GM10266 (cell line): Measurements from ENCODE around the gene CLMP.
A peak's percentile ranks its signal among the peaks of the same experiment; 100 is the strongest.

Source experiments
- DNase-seq: peaks from one replicate; pipeline ENCODE4 v3.0.0; 2012; ENCODE audit errors: extremely low spot score
- TF ChIP-seq, protein P1 (sequence below): IDR thresholded peaks from 2 replicates; pipeline ENCODE4 v1.5.1; 2012; ENCODE audit warnings: mild to moderate bottlenecking, low read depth; ENCODE audit not compliant: control insufficient read depth, insufficient read depth; ENCODE audit errors: missing control alignments

The CLMP gene

DNA sequence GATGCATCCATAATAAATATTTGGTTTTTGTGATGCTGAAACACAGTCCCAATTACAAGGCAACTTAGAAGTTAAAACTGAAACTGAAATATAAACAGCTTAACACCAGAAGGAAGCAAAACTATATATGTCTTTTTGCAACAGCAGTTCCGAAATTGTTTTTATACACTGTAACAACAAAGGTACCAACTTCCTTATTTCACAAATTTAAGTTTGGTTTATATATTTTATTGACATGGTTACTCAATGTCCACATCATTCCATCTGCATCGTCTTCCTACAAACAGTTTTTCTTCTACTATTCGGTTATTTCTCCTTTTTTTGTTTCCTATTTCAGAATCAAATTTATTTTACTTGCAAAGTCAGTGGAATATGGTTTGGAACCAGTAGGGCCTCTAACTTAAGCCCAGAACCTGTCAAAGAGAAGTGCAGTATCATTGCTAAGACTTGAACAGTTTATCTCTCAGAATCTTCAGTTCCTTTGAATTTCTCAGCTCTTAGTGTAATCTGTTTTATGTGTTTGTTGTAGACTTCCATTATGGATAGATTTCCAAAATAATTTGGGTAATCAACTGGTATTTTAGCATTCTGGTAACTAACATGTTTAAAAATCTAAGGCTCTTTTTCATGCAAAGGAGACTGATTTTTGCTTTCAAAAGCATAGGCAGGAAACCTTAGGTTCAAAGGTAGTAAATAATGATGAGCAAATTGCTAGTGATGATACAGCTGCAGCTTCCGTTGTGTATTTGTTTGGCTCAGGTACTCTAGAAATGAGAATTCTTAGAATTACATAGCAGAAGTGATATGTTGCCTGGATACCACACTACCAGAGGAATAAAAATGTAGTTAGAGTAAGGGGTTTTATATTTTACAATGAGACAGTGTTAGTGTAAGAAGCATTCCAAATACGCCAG lies 124.9 kb downstream of the CLMP start:
- TF ChIP-seq, protein P1, sequence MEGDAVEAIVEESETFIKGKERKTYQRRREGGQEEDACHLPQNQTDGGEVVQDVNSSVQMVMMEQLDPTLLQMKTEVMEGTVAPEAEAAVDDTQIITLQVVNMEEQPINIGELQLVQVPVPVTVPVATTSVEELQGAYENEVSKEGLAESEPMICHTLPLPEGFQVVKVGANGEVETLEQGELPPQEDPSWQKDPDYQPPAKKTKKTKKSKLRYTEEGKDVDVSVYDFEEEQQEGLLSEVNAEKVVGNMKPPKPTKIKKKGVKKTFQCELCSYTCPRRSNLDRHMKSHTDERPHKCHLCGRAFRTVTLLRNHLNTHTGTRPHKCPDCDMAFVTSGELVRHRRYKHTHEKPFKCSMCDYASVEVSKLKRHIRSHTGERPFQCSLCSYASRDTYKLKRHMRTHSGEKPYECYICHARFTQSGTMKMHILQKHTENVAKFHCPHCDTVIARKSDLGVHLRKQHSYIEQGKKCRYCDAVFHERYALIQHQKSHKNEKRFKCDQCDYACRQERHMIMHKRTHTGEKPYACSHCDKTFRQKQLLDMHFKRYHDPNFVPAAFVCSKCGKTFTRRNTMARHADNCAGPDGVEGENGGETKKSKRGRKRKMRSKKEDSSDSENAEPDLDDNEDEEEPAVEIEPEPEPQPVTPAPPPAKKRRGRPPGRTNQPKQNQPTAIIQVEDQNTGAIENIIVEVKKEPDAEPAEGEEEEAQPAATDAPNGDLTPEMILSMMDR = no peak
- peak; percentile 27 for DNase-seq

DNA sequence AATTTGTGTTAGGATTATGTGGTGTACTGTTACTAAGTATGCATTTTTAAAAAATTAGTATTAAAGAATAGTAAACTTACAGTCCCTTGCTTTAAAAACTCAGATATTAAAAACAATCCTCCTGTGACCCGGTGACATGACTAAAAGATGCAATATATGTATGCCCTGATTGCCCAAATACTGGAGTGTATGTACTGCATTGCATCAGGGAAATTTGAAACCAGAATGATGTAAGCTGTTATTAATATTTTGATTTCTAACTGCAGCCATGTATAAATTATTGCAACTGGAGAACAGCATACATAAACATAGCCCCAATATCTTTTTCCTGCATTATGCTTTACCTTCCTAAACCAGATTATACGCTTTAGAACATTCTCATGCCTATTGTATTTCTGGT lies 129.4 kb downstream of the CLMP start:
- no peak for DNase-seq
- TF ChIP-seq, protein P1 = no peak

DNA sequence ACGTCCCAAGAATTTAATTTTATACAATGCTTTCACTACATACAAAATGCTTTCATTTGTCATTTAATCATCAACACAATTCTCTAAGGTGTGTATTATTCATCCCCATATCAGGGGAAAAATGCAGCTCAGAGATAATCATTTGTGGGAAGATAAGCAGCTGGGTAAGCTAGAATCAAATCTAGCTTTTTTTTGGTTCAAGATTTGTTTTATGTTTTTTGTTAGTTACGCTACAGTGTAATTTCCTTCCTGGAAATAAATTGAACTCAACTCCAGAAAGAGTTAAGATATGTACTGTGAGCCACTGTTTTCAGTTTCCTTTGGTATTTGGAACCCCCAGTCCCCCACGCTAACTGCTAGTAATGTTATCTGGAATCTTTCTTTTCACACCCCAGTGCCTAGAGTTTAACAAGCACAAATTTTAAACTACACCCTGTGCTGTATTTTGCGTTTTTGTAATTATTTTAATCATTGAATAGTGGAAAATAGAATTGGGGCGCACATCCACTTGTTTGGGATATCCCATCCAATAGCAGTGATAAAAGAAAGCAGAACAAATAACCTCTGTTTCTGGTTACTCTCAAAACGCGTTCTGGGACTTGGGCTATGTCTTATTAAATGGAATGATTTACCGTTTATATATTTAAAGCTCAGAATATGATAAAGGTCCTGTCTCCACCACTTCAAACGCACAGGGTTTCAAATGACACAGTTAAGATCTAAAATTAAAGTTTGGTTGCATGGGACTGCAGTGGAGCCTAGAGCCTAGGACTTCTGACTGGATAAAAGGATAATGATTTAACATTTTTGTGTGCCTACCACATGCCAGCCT lies 131.0 kb downstream of the CLMP start:
- DNase-seq = no peak
- TF ChIP-seq, protein P1 = no peak

DNA sequence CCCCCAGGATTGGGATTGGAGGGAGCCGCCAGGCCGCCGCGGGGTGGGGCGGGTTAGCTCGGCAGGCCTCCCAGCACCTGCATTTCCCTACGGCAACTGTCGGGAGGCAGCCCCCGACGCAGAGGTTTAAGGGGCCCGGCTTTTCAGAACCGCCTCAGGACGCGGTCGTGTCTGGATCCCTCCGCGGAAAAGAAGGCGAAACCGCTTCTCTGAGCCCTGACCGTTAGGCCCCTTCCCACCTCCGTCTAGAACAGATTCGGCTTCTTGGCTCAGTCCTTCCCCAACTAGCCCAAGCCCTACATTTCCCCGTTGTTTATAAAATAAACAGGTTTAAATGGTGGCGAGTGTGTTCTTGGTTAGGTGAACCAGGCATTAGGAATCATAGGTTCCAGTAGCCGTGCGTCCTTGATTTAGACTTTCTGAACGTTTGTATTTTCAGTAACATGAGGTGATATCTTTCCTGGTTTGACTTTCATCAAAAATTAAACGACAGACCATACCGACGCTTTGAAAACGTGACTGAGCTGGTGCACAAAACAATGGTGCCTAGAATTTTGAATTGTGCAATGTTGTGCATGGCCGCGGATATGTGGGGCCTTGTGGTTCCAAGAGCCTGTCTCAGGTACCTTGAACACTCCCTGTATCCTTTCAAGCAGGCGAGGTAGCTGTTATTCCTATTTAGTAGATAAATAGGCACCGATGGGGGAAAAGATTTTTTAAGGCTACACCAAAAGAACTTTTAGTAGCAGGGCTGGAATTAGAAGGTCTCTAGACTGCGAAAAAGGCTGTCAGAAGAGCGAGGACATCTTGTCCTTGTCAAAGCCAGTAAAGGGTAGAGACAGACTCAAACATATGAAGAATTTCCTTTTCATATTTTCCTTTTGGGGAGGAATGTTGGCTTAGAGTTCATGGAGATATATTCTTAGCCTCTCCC lies 131.9 kb downstream of the CLMP start:
- TF ChIP-seq, protein P1 = no peak
- DNase-seq = no peak

DNA sequence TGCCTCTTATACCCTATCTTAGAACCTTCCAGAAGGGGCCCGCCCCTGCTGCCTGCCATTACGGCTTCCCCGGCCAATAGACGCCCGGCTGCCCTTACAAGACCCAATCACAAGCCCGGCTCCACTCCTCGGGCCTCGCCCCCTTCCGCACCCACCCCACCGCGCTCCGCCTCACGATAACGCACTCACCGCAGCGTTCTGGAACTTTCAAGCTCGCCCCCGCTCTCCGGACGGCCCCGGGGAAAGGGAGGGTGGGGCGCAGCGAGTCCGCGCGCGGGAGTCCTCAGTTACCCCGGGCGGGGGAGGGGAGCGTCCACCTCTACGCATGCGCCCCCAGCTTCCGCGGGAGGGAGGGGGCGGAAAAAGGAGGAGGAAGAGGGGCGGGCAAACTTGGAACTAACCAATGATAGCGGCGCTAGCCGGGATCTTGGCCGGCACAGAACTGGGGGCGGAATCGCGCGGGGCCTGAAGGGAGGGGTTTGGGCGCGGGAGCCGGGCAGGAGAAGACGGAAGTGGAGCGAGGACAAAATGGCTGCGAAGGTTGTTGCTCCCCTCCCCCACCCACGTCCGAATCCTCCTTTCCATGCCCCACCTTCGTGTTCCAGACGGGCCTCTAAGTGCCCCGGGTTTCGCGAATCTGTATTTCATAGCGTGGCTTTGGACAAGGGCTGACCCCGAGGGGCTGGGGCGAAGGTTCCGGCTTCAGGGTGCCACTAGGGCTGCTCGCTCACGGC lies 132.7 kb downstream of the CLMP start:
- peak; percentile 91 for DNase-seq
- TF ChIP-seq, protein P1 = no peak
